Measurements from ENCODE around the gene CRYBG2. TPM values are rescaled to one million over a fixed set of nuclear protein-coding genes. Genes with fewer than 3 reads are reported as not detected.

CRYBG2 gene
- total and polyA plus RNA-seq, 5 donors: not detected

DNA sequence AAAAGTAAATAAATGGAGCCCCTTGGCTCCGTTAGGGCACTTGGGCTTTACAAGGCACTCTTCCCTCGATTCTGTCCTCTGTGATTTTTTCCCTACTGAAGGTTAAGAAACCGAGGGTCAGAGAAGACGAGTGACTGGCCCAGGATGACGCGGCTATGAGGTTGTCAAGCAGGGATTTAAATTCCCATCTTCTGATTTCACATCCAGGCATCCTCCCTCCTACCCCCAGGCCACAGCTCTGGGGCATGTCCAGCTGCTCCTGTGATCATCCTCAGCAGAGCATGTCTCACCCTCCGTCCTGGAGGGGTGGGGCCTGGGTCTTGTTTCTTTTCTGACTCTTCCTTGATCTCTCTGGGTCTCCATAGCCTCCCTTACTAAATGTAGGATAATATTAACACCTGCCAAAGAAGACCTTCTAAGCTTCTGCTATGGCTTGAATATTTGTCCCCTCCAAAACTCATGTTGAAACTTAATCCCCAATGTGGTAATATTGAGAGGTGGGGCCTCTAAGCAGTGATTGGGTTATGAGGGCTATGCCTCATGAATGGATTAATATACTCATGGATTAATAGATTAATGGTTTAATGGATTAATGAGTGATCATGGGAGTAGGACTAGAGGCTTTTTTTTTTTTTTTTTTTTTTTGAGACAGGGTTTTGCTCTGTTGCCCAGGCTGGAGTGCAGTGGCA lies 4.6 kb downstream of the CRYBG2 start:
- no peaks in the 10 kb centered on the region for H3K9me3 ChIP-seq (ENCODE audit: control insufficient read depth, low read length)
- no peak overlapping the region for H3K27ac ChIP-seq (ENCODE audit: low read length)
- H3K4me1 ChIP-seq (ENCODE audit: control insufficient read depth, insufficient read depth, low read length): no peaks in the 10 kb centered on the region
- ATAC-seq (no peak), DNase-seq (no peak)
- 79% methylated on average over 7 of the region's 7 CpGs for WGBS
- H3K27me3 ChIP-seq (ENCODE audit: control insufficient read depth, insufficient read depth): no peaks in the 10 kb centered on the region
- no peak overlapping the region for H3K4me3 ChIP-seq (ENCODE audit: low read length)
- intact Hi-C loops (cut with DNase I): no loop called here

DNA sequence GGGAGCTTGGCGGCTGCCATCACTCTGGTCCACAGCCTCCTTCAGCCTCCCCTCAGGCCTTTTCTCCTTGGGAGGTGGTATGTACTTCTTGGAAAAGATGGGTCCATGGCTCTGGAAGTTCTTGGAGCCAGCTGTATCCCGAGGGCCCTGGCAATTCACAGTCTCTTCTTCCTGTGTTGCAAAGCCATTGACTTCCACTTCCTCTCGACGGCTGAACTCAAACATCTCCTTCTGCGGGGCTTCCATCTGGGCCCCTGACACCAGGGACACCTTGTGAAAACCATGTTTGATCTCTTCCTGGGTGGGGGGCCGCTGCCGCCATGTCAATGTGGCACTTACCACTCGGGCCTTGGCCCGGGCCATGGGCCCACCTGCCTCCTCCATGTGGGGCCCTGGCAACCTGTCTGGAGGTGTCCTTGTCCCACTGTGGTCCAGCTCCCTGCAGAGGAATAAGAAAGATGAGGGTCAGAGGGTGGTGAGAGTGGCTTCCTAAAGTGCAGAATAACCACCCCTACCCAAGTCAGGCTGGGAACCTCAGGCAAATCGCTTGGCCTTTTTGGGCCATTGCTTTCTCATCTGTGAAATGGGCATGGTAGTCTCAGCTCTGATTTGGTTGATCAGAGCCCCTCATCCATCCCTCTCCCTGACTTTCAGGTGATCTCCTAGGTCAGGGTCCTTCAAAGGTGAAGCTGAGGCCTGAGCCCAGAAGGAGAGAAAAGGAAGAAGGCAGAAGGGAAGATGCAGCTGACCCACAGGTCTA lies 7.5 kb downstream of the CRYBG2 start:
- intact Hi-C loops (cut with DNase I): no loop called here
- H3K9me3 ChIP-seq (ENCODE audit: control insufficient read depth, low read length): no peaks in the 10 kb centered on the region
- no peak overlapping the region for H3K4me3 ChIP-seq (ENCODE audit: low read length)
- 69% methylated on average over 10 of the region's 10 CpGs for WGBS
- ATAC-seq (no peak), DNase-seq (no peak)
- no peaks in the 10 kb centered on the region for H3K4me1 ChIP-seq (ENCODE audit: control insufficient read depth, insufficient read depth, low read length)
- H3K27me3 ChIP-seq (ENCODE audit: control insufficient read depth, insufficient read depth): no peaks in the 10 kb centered on the region
- no peak overlapping the region for H3K27ac ChIP-seq (ENCODE audit: low read length)

DNA sequence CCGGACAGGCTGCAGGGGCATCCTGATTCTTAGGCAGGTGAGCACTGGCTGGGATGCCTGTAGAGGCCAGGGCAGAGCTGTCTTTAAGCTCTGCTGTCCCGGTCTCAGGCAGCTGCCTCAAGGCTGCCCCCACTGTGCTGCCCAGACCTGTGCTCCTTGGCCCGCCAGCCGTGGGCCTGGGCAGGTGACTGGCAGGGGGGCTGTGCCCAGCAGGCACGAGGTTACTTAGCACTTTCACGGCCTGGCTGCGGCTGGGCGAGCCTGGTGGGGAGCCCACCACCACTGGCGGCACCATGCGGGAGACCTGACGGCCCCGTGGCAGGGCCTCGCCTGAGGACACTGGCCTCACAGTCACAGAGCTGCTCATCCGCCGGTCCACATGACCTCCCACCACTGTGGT lies 8.2 kb downstream of the CRYBG2 start:
- no peak for ATAC-seq
- 83% methylated on average over 15 of the region's 15 CpGs for whole genome bisulfite sequencing

DNA sequence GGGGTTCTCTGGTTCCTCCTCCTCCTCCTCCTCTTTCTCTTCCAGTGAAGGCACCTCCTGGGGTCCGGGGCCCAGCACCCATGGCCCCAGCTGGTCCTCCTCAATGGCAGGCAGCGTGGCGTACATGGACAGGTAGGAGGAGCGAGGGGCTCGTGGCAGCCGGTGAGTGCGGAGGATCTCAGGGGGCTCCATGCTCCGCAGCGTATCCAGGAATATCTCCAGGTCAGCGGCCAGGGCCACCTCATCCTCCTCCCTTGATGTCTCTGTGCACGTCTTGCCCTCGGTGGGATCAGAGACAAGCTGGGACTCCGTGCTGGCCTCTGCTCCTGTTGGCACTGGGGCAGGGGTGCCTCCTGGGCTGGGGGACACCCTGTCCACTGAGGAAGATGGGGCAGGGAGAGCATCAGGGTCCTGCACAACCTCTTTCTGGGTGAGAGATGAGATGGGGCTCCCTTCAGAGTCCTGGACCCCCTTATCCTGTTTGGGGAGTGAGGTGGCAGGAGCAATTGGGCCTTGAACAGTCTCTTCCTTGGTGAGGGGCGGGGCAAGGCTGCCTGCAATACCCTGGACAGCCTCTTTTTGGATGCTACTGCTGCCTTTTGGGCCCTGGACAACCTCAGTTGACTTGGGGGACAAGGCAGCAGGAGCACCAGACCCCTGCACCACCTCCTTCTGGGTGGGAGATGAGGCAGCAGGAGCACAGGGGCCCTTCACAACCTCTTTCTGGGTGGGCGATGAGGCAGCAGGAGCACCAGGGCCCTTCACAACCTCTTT lies 9.6 kb downstream of the CRYBG2 start:
- no peak overlapping the region for H3K27ac ChIP-seq (ENCODE audit: low read length)
- ATAC-seq: no peak
- intact Hi-C loops (cut with DNase I): no loop called here
- H3K27me3 ChIP-seq (ENCODE audit: control insufficient read depth, insufficient read depth): no peaks in the 10 kb centered on the region
- H3K9me3 ChIP-seq (ENCODE audit: control insufficient read depth, low read length): no peaks in the 10 kb centered on the region
- WGBS: 90% methylated on average over 15 of the region's 15 CpGs
- no peak overlapping the region for H3K4me3 ChIP-seq (ENCODE audit: low read length)
- H3K4me1 ChIP-seq (ENCODE audit: control insufficient read depth, insufficient read depth, low read length): no peaks in the 10 kb centered on the region
- DNase-seq: no peak

More for the DNA sequence above, 8.2 kb downstream of the CRYBG2 start:
- Histone ChIP-seq H3K27ac (ENCODE audit: low read length) (no peak overlapping the region), H3K4me1 (ENCODE audit: control insufficient read depth, insufficient read depth, low read length) (no peaks in the 10 kb centered on the region), H3K4me3 (ENCODE audit: low read length) (no peak overlapping the region), H3K27me3 (ENCODE audit: control insufficient read depth, insufficient read depth) (no peaks in the 10 kb centered on the region), H3K9me3 (ENCODE audit: control insufficient read depth, low read length) (no peaks in the 10 kb centered on the region)
- intact Hi-C loops (cut with DNase I): no loop called here
- DNase-seq: no peak

DNA sequence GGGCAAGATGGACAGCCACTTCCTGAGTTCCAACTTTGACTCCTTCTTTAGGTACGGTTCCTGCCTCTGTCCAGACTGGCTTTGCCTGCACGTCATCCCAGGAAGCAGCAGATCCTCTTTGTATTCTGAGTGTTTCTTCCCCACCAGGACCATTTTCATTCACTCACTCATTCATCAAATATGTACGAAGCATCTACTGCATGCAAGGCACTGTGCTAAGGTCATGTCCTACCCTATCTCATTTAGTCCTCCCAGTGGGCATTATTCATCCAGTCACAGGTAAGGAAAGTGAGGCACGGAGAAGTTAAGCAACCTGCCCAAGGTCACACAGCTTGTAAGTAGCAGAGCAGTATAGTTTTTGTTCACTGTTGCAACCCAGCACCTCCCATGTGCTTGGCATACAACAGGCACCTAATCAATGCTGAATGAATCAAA lies 13.9 kb downstream of the CRYBG2 start:
- no peaks in the 10 kb centered on the region for H3K27me3 ChIP-seq (ENCODE audit: control insufficient read depth, insufficient read depth)
- 57% methylated on average over 4 of the region's 4 CpGs for WGBS

DNA sequence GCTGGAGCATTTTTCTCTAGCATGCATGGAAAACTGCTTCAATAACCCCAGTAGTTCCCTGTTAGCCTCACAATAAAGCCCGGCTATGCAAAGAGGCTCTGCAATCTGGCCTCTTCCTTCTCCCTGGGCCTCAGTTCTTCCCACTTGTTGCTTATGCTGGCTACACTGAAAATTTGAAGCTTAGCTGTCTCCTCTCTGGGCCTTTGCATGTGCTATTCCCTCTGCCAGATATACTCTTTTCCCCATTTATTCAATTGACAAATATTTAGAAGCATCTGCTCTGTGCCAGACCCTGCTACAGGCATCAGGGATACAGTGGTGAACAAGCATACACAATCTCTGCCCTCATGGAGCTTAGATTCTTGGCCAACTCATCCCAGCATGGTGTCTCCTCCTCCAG lies 15.3 kb downstream of the CRYBG2 start:
- DNase-seq: no peak
- WGBS: 71% methylated on average over 1 of the region's 1 CpG
- intact Hi-C loops (cut with DNase I): no loop called here
- H3K4me1 ChIP-seq (ENCODE audit: control insufficient read depth, insufficient read depth, low read length): no peaks in the 10 kb centered on the region
- ATAC-seq: no peak
- no peak overlapping the region for H3K4me3 ChIP-seq (ENCODE audit: low read length)
- no peak overlapping the region for H3K27ac ChIP-seq (ENCODE audit: low read length)
- H3K9me3 ChIP-seq (ENCODE audit: control insufficient read depth, low read length): no peaks in the 10 kb centered on the region
- no peaks in the 10 kb centered on the region for H3K27me3 ChIP-seq (ENCODE audit: control insufficient read depth, insufficient read depth)

More for the DNA sequence above, 13.9 kb downstream of the CRYBG2 start:
- H3K4me1 ChIP-seq (ENCODE audit: control insufficient read depth, insufficient read depth, low read length): no peaks in the 10 kb centered on the region
- ATAC-seq: no peak
- no peaks in the 10 kb centered on the region for H3K9me3 ChIP-seq (ENCODE audit: control insufficient read depth, low read length)
- no peak overlapping the region for H3K27ac ChIP-seq (ENCODE audit: low read length)
- no peak for DNase-seq
- no peak overlapping the region for H3K4me3 ChIP-seq (ENCODE audit: low read length)
- intact Hi-C loops (cut with DNase I): no loop called here

DNA sequence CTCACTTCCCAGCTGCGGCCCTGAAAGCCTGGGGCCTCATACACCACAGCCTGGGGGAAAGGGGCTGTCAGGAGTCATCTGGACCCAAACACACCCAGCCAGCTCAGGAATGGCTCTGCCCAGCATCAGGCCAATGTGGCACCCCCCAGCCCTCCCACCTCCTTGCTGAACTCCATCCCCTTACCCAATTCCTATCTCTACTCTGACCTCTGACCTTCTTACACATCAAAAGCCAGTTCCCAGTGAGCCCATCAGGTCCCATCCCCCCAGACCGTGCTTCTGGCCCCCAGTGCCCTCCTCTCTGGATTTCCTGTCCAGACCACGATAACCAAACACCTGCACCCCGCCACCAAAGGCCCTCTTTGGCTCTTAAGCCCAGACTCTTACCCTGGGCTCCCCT lies 16.3 kb downstream of the CRYBG2 start:
- no peaks in the 10 kb centered on the region for H3K27me3 ChIP-seq (ENCODE audit: control insufficient read depth, insufficient read depth)
- no peaks in the 10 kb centered on the region for H3K4me1 ChIP-seq (ENCODE audit: control insufficient read depth, insufficient read depth, low read length)
- no peak overlapping the region for H3K4me3 ChIP-seq (ENCODE audit: low read length)
- H3K9me3 ChIP-seq (ENCODE audit: control insufficient read depth, low read length): no peaks in the 10 kb centered on the region
- 71% methylated on average over 4 of the region's 4 CpGs for WGBS
- ATAC-seq (no peak), DNase-seq (no peak)
- intact Hi-C loops (cut with DNase I): no loop called here
- H3K27ac ChIP-seq (ENCODE audit: low read length): no peak overlapping the region

DNA sequence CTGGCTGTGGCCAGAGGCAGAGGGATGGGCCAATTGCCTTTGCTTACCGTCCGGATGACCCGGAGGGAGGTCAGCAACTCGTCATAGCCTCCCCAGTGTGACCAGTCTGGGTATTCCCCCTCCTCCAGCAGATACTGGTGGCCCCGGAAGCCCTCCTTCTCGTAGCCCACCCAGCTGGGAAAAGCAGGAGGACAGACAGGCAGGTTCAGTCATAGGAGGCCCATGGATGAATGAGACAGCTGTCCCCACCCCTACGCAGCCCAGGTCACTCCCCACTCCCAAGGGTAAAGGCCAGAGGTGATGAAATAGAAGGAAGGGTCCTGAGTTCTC lies 16.8 kb downstream of the CRYBG2 start:
- H3K9me3 ChIP-seq (ENCODE audit: control insufficient read depth, low read length): no peaks in the 10 kb centered on the region
- peak in 1 of 3 donors; percentile 8 for DNase-seq
- intact Hi-C loops (cut with DNase I): no loop called here
- WGBS: 85% methylated on average over 7 of the region's 7 CpGs
- H3K27ac ChIP-seq (ENCODE audit: low read length): no peak overlapping the region
- no peaks in the 10 kb centered on the region for H3K4me1 ChIP-seq (ENCODE audit: control insufficient read depth, insufficient read depth, low read length)
- H3K27me3 ChIP-seq (ENCODE audit: control insufficient read depth, insufficient read depth): no peaks in the 10 kb centered on the region
- H3K4me3 ChIP-seq (ENCODE audit: low read length): no peak overlapping the region
- peak; percentile 12 for ATAC-seq

DNA sequence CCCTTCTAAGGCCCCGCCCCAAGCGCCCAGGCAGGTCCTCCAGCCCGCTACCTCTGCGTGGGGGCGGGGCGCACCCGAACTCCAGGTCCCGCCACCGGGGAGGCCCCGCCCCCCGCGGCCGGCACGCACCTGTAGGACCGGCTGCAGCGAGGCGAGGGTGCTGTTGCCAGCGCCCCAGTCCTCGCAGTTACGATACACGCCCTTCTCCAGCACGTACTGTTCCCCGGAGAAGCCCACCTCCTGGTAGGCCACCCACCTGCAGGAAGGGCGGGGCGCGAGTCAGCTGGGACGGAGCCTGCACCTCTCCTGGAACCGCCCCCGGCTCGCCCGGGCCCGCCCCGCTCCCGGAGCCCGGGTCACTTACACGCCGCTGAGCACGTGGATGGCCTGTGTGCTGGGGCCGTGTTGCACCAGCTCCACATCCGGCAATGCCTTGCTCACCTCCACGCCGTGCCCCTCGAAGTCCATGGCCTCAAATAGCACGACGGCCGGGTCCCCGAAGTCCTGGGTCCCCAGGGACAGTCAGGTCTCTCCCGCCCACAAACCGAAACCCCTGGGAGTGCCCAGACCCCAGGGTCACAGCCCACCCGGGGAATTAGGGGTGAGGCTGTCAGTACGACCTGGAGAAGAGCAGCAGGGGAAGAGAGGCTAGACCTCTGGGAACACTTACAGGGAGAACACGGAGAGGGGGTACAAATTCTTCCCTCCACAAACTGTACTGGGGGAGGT lies 17.3 kb downstream of the CRYBG2 start:
- Histone ChIP-seq H3K27ac (ENCODE audit: low read length) (no peak overlapping the region), H3K4me1 (ENCODE audit: control insufficient read depth, insufficient read depth, low read length) (no peaks in the 10 kb centered on the region), H3K9me3 (ENCODE audit: control insufficient read depth, low read length) (no peaks in the 10 kb centered on the region), H3K4me3 (ENCODE audit: low read length) (peak overlapping the region; percentile 44), H3K27me3 (ENCODE audit: control insufficient read depth, insufficient read depth) (no peaks in the 10 kb centered on the region)
- DNase-seq (peak; percentile 58 to 87 (median 86)), ATAC-seq (peak; percentile 82 to 85)
- intact Hi-C loops (cut with DNase I): no loop called here
- 10% methylated on average over 52 of the region's 52 CpGs for WGBS

DNA sequence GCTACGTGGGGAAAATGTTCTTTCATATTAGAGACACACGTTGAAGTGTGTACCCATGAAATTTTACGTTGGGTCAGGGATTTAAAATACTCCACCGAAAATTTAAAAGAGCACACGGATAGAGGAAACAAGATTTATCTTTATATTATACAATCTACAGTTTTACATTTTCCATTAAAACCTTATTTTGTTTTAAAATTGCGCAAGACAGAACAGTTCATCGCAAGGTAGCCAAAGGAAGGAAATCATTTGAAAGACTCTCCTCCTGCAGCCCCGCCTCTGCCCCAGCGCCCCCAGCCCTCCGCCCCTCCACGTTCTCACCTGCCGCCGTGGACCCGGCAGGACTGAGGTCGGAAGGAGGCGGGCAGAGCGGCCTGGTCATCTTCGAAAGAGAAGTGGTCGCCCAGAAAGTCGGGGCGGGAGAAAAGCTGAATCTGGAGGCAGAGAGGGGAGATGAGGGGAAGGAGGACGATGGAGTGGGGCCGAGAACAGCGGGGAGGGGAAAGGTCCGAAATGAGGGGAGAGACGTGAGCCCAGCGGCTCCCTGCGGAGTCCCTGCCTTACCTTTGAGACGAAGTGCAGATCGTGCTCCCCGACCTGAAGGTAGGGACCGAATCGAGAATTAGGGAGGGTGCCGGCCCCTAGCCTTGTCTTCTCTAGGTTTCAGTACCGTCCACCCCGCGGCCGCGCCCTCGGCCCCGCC lies 18.0 kb downstream of the CRYBG2 start:
- ATAC-seq (peak in 1 of 2 donors; percentile 14), DNase-seq (peak in 2 of 3 donors; percentile 29 to 57)
- no peaks in the 10 kb centered on the region for H3K4me1 ChIP-seq (ENCODE audit: control insufficient read depth, insufficient read depth, low read length)
- 4% methylated on average over 41 of the region's 41 CpGs for WGBS
- H3K27me3 ChIP-seq (ENCODE audit: control insufficient read depth, insufficient read depth): no peaks in the 10 kb centered on the region
- intact Hi-C loops (cut with DNase I): no loop called here
- peak overlapping the region; percentile 44 for H3K4me3 ChIP-seq (ENCODE audit: low read length)
- no peak overlapping the region for H3K27ac ChIP-seq (ENCODE audit: low read length)
- no peaks in the 10 kb centered on the region for H3K9me3 ChIP-seq (ENCODE audit: control insufficient read depth, low read length)

Measured in right cardiac atrium (tissue), 5 donors.